CMK (cell line): ENCODE results near the gene GATB.
A peak's percentile ranks its signal among the peaks of the same experiment; 100 is the strongest.

ENCODE experiments used
- DNase-seq: peaks from one replicate; pipeline ENCODE4 v3.0.0-alpha.2; 2010; ENCODE audit warnings: low read depth

Gene GATB

DNA sequence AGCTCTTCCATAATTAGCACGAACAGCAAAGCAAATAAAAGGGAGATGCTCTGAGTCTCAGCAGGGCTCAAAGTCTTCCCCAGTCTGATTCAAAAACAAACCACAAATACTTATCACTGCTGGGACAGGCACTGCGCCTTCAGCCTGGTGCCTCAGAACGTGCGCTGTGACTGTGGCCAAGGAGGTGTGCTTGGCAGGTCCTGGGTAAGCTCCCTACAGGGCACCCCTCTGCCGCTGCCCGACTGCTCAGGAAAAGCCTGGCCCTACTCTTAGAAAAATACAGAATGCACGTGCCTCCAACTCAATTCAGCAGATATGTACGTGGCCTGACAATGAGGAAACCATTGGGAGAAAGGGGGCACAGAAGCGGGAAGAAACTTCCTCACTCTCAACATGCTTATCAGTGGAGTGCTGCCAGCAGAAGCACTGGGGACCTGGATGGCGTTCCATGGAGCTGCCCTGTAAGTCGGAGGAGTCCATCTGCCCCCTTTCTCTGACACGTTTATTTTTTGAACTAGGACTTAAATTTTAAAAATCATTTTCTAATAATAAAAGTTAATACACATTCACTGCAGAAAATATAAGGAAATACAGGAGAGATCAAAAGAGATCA, 86.8 kb downstream of the GATB start:
- no peak for DNase-seq

DNA sequence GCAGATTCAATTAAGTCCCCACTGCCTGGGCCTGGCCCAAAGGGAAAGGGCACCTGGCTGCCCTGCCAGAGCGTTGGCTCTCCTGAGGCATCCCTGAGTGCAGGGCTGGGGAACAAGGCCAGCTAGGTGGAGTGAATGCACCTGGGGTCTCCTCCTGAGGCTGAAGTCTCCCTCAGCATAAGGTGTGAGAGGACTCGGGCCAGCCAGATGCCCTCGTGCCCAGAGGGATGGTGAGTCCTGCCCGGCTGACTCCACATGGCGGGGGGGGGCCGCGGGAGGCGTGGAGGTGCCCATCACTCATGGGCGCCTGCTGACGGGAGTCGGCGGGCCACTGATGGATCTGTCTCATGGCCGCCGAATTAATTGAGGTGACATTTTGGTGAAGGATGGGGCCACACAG, 87.8 kb downstream of the GATB start:
- DNase-seq: no peak

- DNase-seq: peak; percentile 92
These were observed 89.2 kb downstream of the GATB start for GRCh38 chr4:151671541-151672059.

GRCh38 chr4:151670843-151671242, 90.0 kb downstream of the GATB start:
- no peak for DNase-seq

DNA sequence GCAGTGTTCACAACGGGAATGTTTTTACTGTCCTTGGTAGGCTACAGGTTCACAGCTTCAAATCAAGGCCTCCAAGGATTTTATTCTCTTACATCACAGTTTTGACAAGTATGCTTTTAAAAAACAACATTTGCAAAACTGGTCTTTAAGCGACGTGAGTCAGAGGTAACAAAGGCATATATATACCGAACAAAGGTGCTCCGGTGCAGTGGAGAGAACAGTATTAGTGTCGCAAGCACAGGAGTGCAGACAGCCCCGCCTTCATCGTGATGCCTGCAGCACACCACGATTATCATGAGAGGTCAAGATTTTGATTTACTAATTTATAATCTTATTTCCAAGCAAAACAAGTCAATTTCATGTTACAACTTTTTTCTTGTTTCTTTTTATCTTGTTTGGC, 90.8 kb downstream of the GATB start:
- DNase-seq: no peak

GRCh38 chr4:151668689-151669402, 92.0 kb downstream of the GATB start:
- no peak for DNase-seq

GRCh38 chr4:151667666-151668065, 93.1 kb downstream of the GATB start:
- no peak for DNase-seq

DNA sequence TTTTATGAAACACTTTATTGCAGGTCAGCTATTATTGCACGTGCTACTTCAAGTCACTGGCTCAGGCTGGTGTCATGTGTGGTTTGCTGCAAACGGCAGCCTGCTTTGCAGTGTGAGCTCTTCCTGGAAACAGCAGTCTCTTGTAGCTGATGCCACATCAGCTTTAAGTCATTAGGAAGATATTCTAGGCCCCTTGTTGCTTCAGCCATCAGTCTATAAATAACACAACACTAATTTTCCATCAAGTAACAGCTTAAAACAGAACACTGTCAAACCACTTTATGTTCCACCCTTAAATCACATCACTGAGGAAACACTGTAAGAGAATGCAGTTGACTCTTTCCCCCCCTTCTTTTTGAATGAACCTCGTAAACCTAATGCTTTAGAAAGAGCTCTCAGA, 93.8 kb downstream of the GATB start:
- DNase-seq: no peak

DNA sequence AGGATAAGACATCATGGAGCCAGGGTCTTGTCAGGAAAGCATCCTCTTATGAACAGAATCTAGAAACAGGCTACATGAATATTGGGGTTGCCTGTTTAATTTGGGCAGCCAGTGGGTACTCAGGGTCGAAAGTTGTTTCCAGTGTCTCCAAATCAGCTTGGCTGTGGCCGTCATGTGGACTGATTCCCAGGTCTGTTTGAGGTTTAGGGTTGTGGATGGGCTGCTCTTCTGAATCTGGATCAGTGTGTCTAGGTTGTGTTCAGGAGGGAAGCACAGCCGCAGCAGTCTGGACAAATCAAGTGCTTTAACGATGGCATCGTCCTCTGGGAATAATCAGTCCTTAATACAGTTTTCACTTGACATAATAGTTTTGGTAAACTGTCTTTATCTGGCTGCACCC, 94.3 kb downstream of the GATB start:
- no peak for DNase-seq

GRCh38 chr4:151665785-151666127, 95.1 kb downstream of the GATB start:
- DNase-seq: no peak

GRCh38 chr4:151665022-151665784, 95.6 kb downstream of the GATB start:
- no peak for DNase-seq

- DNase-seq: no peak
These were observed 96.5 kb downstream of the GATB start for GRCh38 chr4:151664289-151664688.

- no peak for DNase-seq
These were observed 97.7 kb downstream of the GATB start for GRCh38 chr4:151663109-151663508.

DNA sequence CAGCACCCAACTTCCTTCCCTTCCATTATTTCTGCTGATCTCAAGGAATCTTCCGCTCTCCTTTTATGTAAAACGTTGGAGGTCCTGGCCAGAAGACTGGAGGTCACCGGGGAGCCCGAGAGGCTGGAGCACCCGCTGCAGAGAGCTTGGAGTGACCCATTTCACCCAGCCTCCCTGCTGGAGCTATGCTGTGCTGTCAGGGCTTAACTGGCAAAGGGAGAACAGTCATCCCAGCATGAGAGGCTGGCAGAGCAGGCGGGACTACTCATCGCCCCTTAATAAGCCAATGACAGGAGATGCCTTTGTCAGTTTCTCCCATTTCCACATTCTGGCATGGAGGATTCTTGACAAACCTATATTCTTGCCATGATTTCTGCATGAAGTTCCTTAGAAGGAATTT, 98.9 kb downstream of the GATB start:
- no peak for DNase-seq

DNA sequence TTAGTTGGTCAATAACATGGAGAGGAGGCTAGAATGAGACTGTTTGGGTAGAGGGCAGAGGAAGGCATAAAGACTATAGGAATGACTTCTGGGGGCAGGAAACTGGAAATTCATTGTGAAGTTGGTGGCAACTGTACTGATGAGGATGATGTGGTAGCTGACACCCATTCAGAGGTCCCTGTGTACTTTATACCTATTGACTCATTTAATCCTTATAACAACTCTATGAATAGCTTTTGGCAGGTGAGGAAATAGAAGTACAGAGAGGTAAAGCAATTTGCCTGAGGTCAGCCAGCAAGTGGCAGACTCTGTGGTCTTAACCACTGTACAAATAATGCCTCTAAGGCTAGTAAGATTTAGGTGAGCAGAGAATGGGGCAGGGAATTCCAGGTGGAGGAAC, 100.1 kb downstream of the GATB start:
- DNase-seq: no peak

DNA sequence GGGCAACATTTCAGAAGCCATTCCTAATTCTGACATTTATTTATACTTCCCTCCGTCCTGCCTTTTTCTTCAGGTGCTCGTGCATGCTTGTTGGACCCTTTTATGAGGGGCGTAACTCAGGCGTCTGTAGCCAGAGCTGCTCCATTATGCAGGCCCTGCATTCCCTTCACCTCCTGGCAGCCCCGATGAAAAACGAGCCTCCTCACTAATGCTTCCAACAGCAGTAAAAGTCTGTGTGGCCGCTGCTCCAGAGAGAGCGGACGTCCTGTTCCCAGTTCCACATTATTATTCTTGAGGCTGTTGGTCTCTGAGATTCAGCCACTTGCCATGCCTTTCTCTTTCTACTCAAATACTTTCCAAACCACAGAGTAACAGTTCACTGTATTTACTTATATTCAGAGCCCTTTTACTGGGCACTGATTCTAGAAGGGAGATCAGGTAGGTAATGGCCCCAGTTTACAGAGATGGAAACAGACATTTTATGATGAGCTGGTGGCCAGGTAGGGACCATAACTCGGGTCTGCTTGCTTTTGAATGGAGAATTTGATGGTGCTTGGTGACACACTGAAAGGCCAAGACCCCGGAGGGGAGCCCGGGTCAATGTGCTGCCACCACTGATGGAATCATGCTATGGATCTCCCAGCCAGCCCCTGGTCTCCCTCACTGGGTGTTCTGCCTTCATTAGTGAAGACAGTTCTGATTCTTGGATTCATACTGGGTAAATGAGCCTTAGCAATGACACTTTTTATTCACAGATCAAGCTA, 101.0 kb downstream of the GATB start:
- DNase-seq: no peak

GRCh38 chr4:151658959-151659600, 101.7 kb downstream of the GATB start:
- no peak for DNase-seq

DNA sequence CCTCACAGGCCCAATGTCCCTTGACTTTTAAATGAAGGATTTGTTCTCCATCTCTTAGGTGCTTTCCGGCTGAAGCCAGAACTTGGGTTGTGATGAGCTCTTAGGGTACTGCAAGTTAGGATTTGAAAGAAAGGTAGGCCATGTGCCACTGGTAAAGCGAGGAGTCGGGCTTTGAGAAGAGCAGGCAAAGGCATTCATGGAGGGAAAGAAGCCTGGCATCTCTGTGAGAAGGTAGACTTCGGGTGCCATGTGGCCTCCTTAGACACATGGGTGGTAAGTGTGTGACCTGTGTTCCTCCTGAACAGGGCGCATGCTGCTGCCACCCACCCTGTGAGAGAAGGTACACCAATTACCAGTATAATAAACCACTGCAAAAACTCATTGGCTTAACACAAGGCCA, 102.9 kb downstream of the GATB start:
- no peak for DNase-seq

GRCh38 chr4:151656058-151656457, 104.7 kb downstream of the GATB start:
- no peak for DNase-seq

GRCh38 chr4:151653548-151653918, 107.3 kb downstream of the GATB start:
- no peak for DNase-seq

GRCh38 chr4:151652841-151653547, 107.8 kb downstream of the GATB start:
- no peak for DNase-seq
